HCT116 (cell line): ENCODE data around the gene GSPT1. TPM values are rescaled to one million over a fixed set of nuclear protein-coding genes. Genes with fewer than 3 reads are reported as not detected.
"Not testable (repeated sequence)": the region's sequence is repeated elsewhere in the genome, so short reads cannot be mapped to it uniquely, and the experiment has no call there.

ENCODE experiments used
- ATAC-seq: fragments of 200-7000 bp; cut with Tn5 transposase; 2 replicates; pipeline ENCODE4 v1.9.1; 2020; ENCODE audit warnings: mild to moderate bottlenecking, moderate library complexity
- BruUV-seq: library from RNA; stranded (reverse); fragments of 400-500 nt; replicated peaks from 2 replicates; lab custom pipeline; 2021; lab: Mats Ljungman, UMichigan
- CTCF ChIA-PET: fragments of 300-600 bp; sonication (Branson Sonifier 250); formaldehyde crosslinking; loops from one replicate; lab custom pipeline; 2021; ENCODE audit warnings: antibody characterized with exemption; lab: Charles Lee
- POLR2A ChIA-PET: fragments of 300-600, 350-600 bp; sonication (Branson Sonifier 250); formaldehyde crosslinking; loops from one replicate; lab custom pipeline; 2021; ENCODE audit warnings: antibody characterized with exemption; lab: Charles Lee
- RAD21 ChIA-PET, 2 experiments: fragments of 300-600 bp; sonication (Branson Sonifier 250); formaldehyde crosslinking; loops; one replicate each; lab custom pipeline; 2023; ENCODE audit warnings: low total read pairs in 2 of 2; ENCODE audit not compliant: uncharacterized antibody in 2 of 2, unreplicated experiment in 2 of 2, low non-redundant PET in 1 of 2; lab: Charles Lee
- DNase-seq: peaks from one replicate; pipeline ENCODE4 v3.0.0-alpha.2; 2010; ENCODE audit warnings: low read depth, low spot score
- H2AFZ ChIP-seq: fragments of 200-600 bp; shearing (Covaris generic), sonication (generic); 2 replicates; pipeline ENCODE4 v1.6.1; 2017; ENCODE audit warnings: low read depth, mixed run types, mixed read lengths, antibody characterized with exemption, low read length; ENCODE audit not compliant: poor library complexity, severe bottlenecking
- H3K27ac ChIP-seq: 2 replicates; pipeline ENCODE4 v1.5.1; 2012; ENCODE audit warnings: low read depth, low read length
- H3K27me3 ChIP-seq: fragments of 200-600 bp; sonication (generic); 2 replicates; pipeline ENCODE4 v1.6.1; 2016; ENCODE audit warnings: mixed run types, low read length, mixed read lengths; ENCODE audit not compliant: insufficient read depth
- H3K36me3 ChIP-seq, 2 experiments: fragments of 200-500 bp in 1 of 2; fragments of 200-600 bp in 1 of 2; sonication (Bioruptor generic) in 1 of 2; sonication (generic) in 1 of 2; 2 replicates each; pipeline versions ENCODE4 v1.5.1 to v1.6.1; 2014 to 2016; ENCODE audit warnings: low read length in 2 of 2, inconsistent platforms in 1 of 2, mixed read lengths in 1 of 2, mixed run types in 1 of 2; ENCODE audit not compliant: insufficient read depth in 2 of 2, control insufficient read depth in 1 of 2
- H3K4me1 ChIP-seq, 2 experiments: fragments of 200-600 bp in 1 of 2; sonication (generic) in 1 of 2; 2 replicates each; pipeline versions ENCODE4 v1.5.1 to v1.6.1; 2012 to 2017; ENCODE audit warnings: low read length in 2 of 2, inconsistent platforms in 1 of 2, mild to moderate bottlenecking in 1 of 2, mixed read lengths in 1 of 2, mixed run types in 1 of 2, moderate library complexity in 1 of 2; ENCODE audit not compliant: insufficient read depth in 2 of 2, control insufficient read depth in 1 of 2
- H3K4me2 ChIP-seq: fragments of 200-600 bp; sonication (generic); 2 replicates; pipeline ENCODE4 v1.6.1; 2017; ENCODE audit warnings: mixed run types, low read length, mixed read lengths
- H3K4me3 ChIP-seq, 2 experiments: fragments of 200-600 bp in 1 of 2; sonication (generic) in 1 of 2; replicated peaks in 1 of 2; 2 replicates each; pipeline ENCODE4 v1.5.1; 2011 to 2016; ENCODE audit warnings: low read length in 2 of 2, control low read depth in 1 of 2, low read depth in 1 of 2, mild to moderate bottlenecking in 1 of 2, mixed read lengths in 1 of 2, mixed run types in 1 of 2
- H3K79me2 ChIP-seq: fragments of 200-600 bp; sonication (generic); 2 replicates; pipeline ENCODE4 v1.6.1; 2017; ENCODE audit warnings: mild to moderate bottlenecking, mixed run types, low read length, moderate library complexity, mixed read lengths; ENCODE audit not compliant: insufficient read depth
- H3K9ac ChIP-seq: fragments of 200-600 bp; sonication (generic); 2 replicates; pipeline ENCODE4 v1.6.1; 2016; ENCODE audit warnings: low read length, mixed read lengths
- H3K9me2 ChIP-seq: fragments of 200-600 bp; sonication (generic), shearing (Covaris generic); 2 replicates; pipeline ENCODE4 v1.6.1; 2017; ENCODE audit warnings: mixed run types, mild to moderate bottlenecking, moderate library complexity; ENCODE audit not compliant: insufficient read depth
- H3K9me3 ChIP-seq, 2 experiments: fragments of 200-500 bp in 1 of 2; fragments of 200-600 bp in 1 of 2; sonication (Bioruptor generic) in 1 of 2; sonication (generic) in 1 of 2; 2 replicates each; pipeline ENCODE4 v1.6.1; 2014 to 2017; ENCODE audit warnings: low read length in 2 of 2, mixed read lengths in 2 of 2, inconsistent platforms in 1 of 2, low read depth in 1 of 2, mild to moderate bottlenecking in 1 of 2, mixed run types in 1 of 2, moderate library complexity in 1 of 2; ENCODE audit not compliant: control insufficient read depth in 1 of 2, insufficient read depth in 1 of 2
- H4K20me1 ChIP-seq: fragments of 200-600 bp; sonication (generic), shearing (Covaris generic); 2 replicates; pipeline ENCODE4 v1.6.1; 2017; ENCODE audit warnings: mixed run types, mild to moderate bottlenecking, moderate library complexity; ENCODE audit not compliant: insufficient read depth
- CBX3 ChIP-seq: IDR thresholded peaks from 2 replicates; pipeline ENCODE4 v1.6.1; 2012; ENCODE audit warnings: low read depth
- CEBPB ChIP-seq: IDR thresholded peaks from 2 replicates; pipeline ENCODE4 v1.6.1; 2012; ENCODE audit warnings: low read depth
- EGR1 ChIP-seq: IDR thresholded peaks from 2 replicates; pipeline ENCODE4 v1.6.1; 2012; ENCODE audit warnings: low read depth
- ELF1 ChIP-seq: IDR thresholded peaks from 2 replicates; pipeline ENCODE4 v1.6.1; 2012; ENCODE audit warnings: low read depth, borderline replicate concordance
- EZH2phosphoT487 ChIP-seq: fragments of 200-600 bp; IDR thresholded peaks from 2 replicates; pipeline ENCODE4 v1.6.1; 2018; ENCODE audit warnings: antibody characterized with exemption, borderline replicate concordance
- FOSL1 ChIP-seq: IDR thresholded peaks from 2 replicates; pipeline ENCODE4 v1.6.1; 2012; ENCODE audit warnings: low read depth
- POLR2A ChIP-seq: IDR thresholded peaks from 2 replicates; pipeline ENCODE4 v1.7.0; 2011; ENCODE audit warnings: borderline replicate concordance; ENCODE audit not compliant: insufficient read depth, insufficient read length; ENCODE audit errors: extremely low read depth
- POLR2AphosphoS5 ChIP-seq: IDR thresholded peaks from 2 replicates; pipeline ENCODE4 v1.6.1; 2011; ENCODE audit warnings: mild to moderate bottlenecking, low read depth, low read length, moderate library complexity
- RAD21 ChIP-seq: IDR thresholded peaks from 2 replicates; pipeline ENCODE4 v1.6.1; 2012; ENCODE audit warnings: low read depth, mild to moderate bottlenecking
- intact Hi-C: fragments of 100-400 bp; cut with micrococcal nuclease; formaldehyde crosslinking; loops from 2 replicates; pipeline ENCODE4 v1.10.0; 2022
- total RNA-seq: library from RNA; stranded (reverse); gene quantifications from one replicate; pipeline ENCODE4 v1.2.1, GENCODE V29; 2021; ENCODE audit not compliant: unreplicated experiment

Gene GSPT1
- total RNA-seq, 1 experiment from 2014 or later = 148 TPM

- CTCF ChIA-PET, RAD21 ChIA-PET, POLR2A ChIA-PET: not testable (repeated sequence)
Observed at GRCh38 chr16:11823645-11824044, 92.1 kb downstream of the GSPT1 start.

GRCh38 chr16:11819798-11820197, 96.0 kb downstream of the GSPT1 start:
- Histone ChIP-seq H3K9me2 (no peaks in the 10 kb centered on the region), H3K27me3 (no peaks in the 10 kb centered on the region), H3K9ac (no peak overlapping the region), H3K9me3 (no peaks in the 10 kb centered on the region), H3K27ac (no peak overlapping the region), H3K36me3 (no peaks in the 10 kb centered on the region), H3K4me2 (no peak overlapping the region), H3K4me3 (no peak overlapping the region), H4K20me1 (no peaks in the 10 kb centered on the region), H2AFZ (no peak overlapping the region), H3K79me2 (no peaks in the 10 kb centered on the region), H3K4me1 (no peaks in the 10 kb centered on the region)
- POLR2A ChIA-PET = no interaction called here
- RAD21 ChIA-PET = no interaction called here
- no TSS peak for BruUV-seq
- ATAC-seq = no peak
- TF ChIP-seq ELF1 (no peak), EGR1 (no peak), CBX3 (no peak), EZH2phosphoT487 (no peak), POLR2A (no peak), POLR2AphosphoS5 (no peak), FOSL1 (no peak), CEBPB (no peak), RAD21 (no peak)
- intact Hi-C loops = no loop called here
- DNase-seq = no peak
- CTCF ChIA-PET = interaction anchor here (1.2 kb wide), 1 partner anchor 23 kb away, joined by 3 read pairs; the partner anchor contains the start of gene ZC3H7A

More at GRCh38 chr16:11823645-11824044, 92.1 kb downstream of the GSPT1 start:
- H3K9ac ChIP-seq, H3K4me3 ChIP-seq, H3K9me2 ChIP-seq, H3K27ac ChIP-seq, H3K36me3 ChIP-seq, H2AFZ ChIP-seq, H3K9me3 ChIP-seq, DNase-seq, H3K4me2 ChIP-seq, H3K79me2 ChIP-seq, H4K20me1 ChIP-seq, H3K27me3 ChIP-seq, BruUV-seq, ATAC-seq, intact Hi-C loops, H3K4me1 ChIP-seq: not testable (repeated sequence)

DNA sequence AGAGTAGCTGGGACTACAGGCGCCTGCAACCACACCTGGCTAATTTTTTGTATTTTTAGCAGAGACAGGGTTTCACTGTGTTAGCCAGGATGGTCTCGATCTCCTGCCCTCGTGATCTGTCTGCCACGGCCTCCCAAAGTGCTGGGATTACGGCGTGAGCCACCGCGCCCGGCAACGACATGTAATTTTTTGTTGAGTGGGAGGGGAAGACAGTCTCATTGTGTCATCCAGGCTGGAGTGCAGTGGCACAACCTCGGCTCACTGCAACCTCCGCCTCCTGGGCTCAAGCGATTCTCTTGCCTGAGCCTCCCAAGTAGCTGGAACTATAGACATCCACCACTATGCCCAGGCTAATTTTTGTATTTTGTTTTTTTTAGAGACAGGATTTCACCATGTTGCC, 96.8 kb downstream of the GSPT1 start:
- H3K4me1 ChIP-seq, POLR2A ChIA-PET, H3K27me3 ChIP-seq, H4K20me1 ChIP-seq, DNase-seq, H3K9me2 ChIP-seq, H3K9ac ChIP-seq, H3K36me3 ChIP-seq, H3K9me3 ChIP-seq, H2AFZ ChIP-seq, CTCF ChIA-PET, H3K4me3 ChIP-seq, ATAC-seq, intact Hi-C loops, BruUV-seq, H3K79me2 ChIP-seq, H3K4me2 ChIP-seq, RAD21 ChIA-PET, H3K27ac ChIP-seq: not testable (repeated sequence)
